ENCODE results near the gene DLGAP4.

DLGAP4 gene

GRCh38 chr20:36398515-36398914 is 92.4 kb downstream of the DLGAP4 start:
- DNase-seq (ENCODE audit: extremely low spot score) = no peak
- ChIA-PET POLR2A (no interaction called here), CTCF (no interaction called here)
- TF ChIP-seq CTBP1 (IDR thresholded peaks at IDR 0.05; ENCODE audit: borderline replicate concordance) (no peak), BHLHE40 (IDR thresholded peaks at IDR 0.05; ENCODE audit: borderline replicate concordance) (no peak), ELF4 (IDR thresholded peaks at IDR 0.05) (no peak), FOXK2 (IDR thresholded peaks at IDR 0.05) (no peak), L3MBTL2 (conservative IDR thresholded peaks at IDR 0.05) (no peak), SP1 (IDR thresholded peaks at IDR 0.05) (no peak), ARNT (IDR thresholded peaks at IDR 0.05) (no peak), ZNF384 (IDR thresholded peaks at IDR 0.05) (no peak), HDGF (IDR thresholded peaks at IDR 0.05; ENCODE audit: borderline replicate concordance) (no peak)

GRCh38 chr20:36399147-36399968 is 93.2 kb downstream of the DLGAP4 start:
- peak; percentile 80 for DNase-seq (ENCODE audit: extremely low spot score)
- ChIA-PET CTCF (interaction anchor here (0.6 to 1.6 kb wide), 12 partner anchors 9 to 610 kb away, joined by 3 to 10 read pairs (median 4); no protein-coding TSS in a partner anchor), POLR2A (interaction anchor here (1.0 kb wide), 2 partner anchors 9 to 162 kb away, joined by 3 read pairs; no protein-coding TSS in a partner anchor)
- TF ChIP-seq CTBP1 (IDR thresholded peaks at IDR 0.05; ENCODE audit: borderline replicate concordance) = no peak
- peak; percentile 34; the same call in 1 of the 2 replicates for TF ChIP-seq FOXM1 (IDR thresholded peaks at IDR 0.05; ENCODE audit: borderline replicate concordance)
- TF ChIP-seq LEF1 (IDR thresholded peaks at IDR 0.05; ENCODE audit: borderline replicate concordance) = no peak
- TF ChIP-seq NFRKB (IDR thresholded peaks at IDR 0.05) = no peak
- TF ChIP-seq SUZ12 (IDR thresholded peaks at IDR 0.05) = no peak
- no peak for TF ChIP-seq BHLHE40 (IDR thresholded peaks at IDR 0.05; ENCODE audit: borderline replicate concordance)

GRCh38 chr20:36399969-36400545 is 93.9 kb downstream of the DLGAP4 start:
- TF ChIP-seq SP1 (IDR thresholded peaks at IDR 0.05) (no peak), FOXK2 (IDR thresholded peaks at IDR 0.05) (no peak), PKNOX1 (IDR thresholded peaks at IDR 0.05) (no peak), ELF4 (IDR thresholded peaks at IDR 0.05) (no peak), ARNT (IDR thresholded peaks at IDR 0.05) (no peak), HDGF (IDR thresholded peaks at IDR 0.05; ENCODE audit: borderline replicate concordance) (no peak), LEF1 (IDR thresholded peaks at IDR 0.05; ENCODE audit: borderline replicate concordance) (no peak), FOXA1 (IDR thresholded peaks at IDR 0.05) (no peak), NFRKB (IDR thresholded peaks at IDR 0.05) (no peak), ZNF384 (IDR thresholded peaks at IDR 0.05) (no peak), CTBP1 (IDR thresholded peaks at IDR 0.05; ENCODE audit: borderline replicate concordance) (no peak), BHLHE40 (IDR thresholded peaks at IDR 0.05; ENCODE audit: borderline replicate concordance) (no peak), TARDBP (IDR thresholded peaks at IDR 0.05) (no peak), FOXM1 (IDR thresholded peaks at IDR 0.05; ENCODE audit: borderline replicate concordance) (no peak), SUZ12 (IDR thresholded peaks at IDR 0.05) (no peak), L3MBTL2 (conservative IDR thresholded peaks at IDR 0.05) (no peak)
- no peak for DNase-seq (ENCODE audit: extremely low spot score)
- ChIA-PET POLR2A (interaction anchor here (1.0 kb wide), 2 partner anchors 8 to 162 kb away, joined by 3 read pairs; no protein-coding TSS in a partner anchor), CTCF (interaction anchor here (0.6 to 1.6 kb wide), 10 partner anchors 8 to 197 kb away, joined by 3 to 10 read pairs (median 5); no protein-coding TSS in a partner anchor)

GRCh38 chr20:36400909-36401735 is 95.0 kb downstream of the DLGAP4 start:
- DNase-seq (ENCODE audit: extremely low spot score) = no peak
- ChIA-PET POLR2A (no interaction called here), CTCF (no interaction called here)
- no peak for TF ChIP-seq BHLHE40 (IDR thresholded peaks at IDR 0.05; ENCODE audit: borderline replicate concordance)
- TF ChIP-seq SP1 (IDR thresholded peaks at IDR 0.05) = no peak
- no peak for TF ChIP-seq TARDBP (IDR thresholded peaks at IDR 0.05)
- no peak for TF ChIP-seq ZNF384 (IDR thresholded peaks at IDR 0.05)
- no peak for TF ChIP-seq SUZ12 (IDR thresholded peaks at IDR 0.05)
- TF ChIP-seq HDGF (IDR thresholded peaks at IDR 0.05; ENCODE audit: borderline replicate concordance) = no peak
- TF ChIP-seq PKNOX1 (IDR thresholded peaks at IDR 0.05) = no peak
- no peak for TF ChIP-seq FOXK2 (IDR thresholded peaks at IDR 0.05)
- no peak for TF ChIP-seq NFRKB (IDR thresholded peaks at IDR 0.05)
- TF ChIP-seq FOXA1 (IDR thresholded peaks at IDR 0.05) = no peak
- no peak for TF ChIP-seq L3MBTL2 (conservative IDR thresholded peaks at IDR 0.05)
- no peak for TF ChIP-seq ELF4 (IDR thresholded peaks at IDR 0.05)
- no peak for TF ChIP-seq CTBP1 (IDR thresholded peaks at IDR 0.05; ENCODE audit: borderline replicate concordance)
- no peak for TF ChIP-seq FOXM1 (IDR thresholded peaks at IDR 0.05; ENCODE audit: borderline replicate concordance)
- no peak for TF ChIP-seq ARNT (IDR thresholded peaks at IDR 0.05)
- no peak for TF ChIP-seq LEF1 (IDR thresholded peaks at IDR 0.05; ENCODE audit: borderline replicate concordance)

GRCh38 chr20:36402708-36403107 is 96.6 kb downstream of the DLGAP4 start:
- TF ChIP-seq L3MBTL2 (conservative IDR thresholded peaks at IDR 0.05) (no peak), FOXK2 (IDR thresholded peaks at IDR 0.05) (no peak), ARNT (IDR thresholded peaks at IDR 0.05) (no peak), CTBP1 (IDR thresholded peaks at IDR 0.05; ENCODE audit: borderline replicate concordance) (no peak), SUZ12 (IDR thresholded peaks at IDR 0.05) (no peak), FOXA1 (IDR thresholded peaks at IDR 0.05) (no peak), TARDBP (IDR thresholded peaks at IDR 0.05) (no peak), NFRKB (IDR thresholded peaks at IDR 0.05) (no peak), PKNOX1 (IDR thresholded peaks at IDR 0.05) (no peak), HDGF (IDR thresholded peaks at IDR 0.05; ENCODE audit: borderline replicate concordance) (no peak), FOXM1 (IDR thresholded peaks at IDR 0.05; ENCODE audit: borderline replicate concordance) (no peak), SP1 (IDR thresholded peaks at IDR 0.05) (no peak), ELF4 (IDR thresholded peaks at IDR 0.05) (no peak), BHLHE40 (IDR thresholded peaks at IDR 0.05; ENCODE audit: borderline replicate concordance) (no peak), LEF1 (IDR thresholded peaks at IDR 0.05; ENCODE audit: borderline replicate concordance) (no peak), ZNF384 (IDR thresholded peaks at IDR 0.05) (no peak)
- DNase-seq (ENCODE audit: extremely low spot score) = no peak
- POLR2A ChIA-PET = no interaction called here
- CTCF ChIA-PET = interaction anchor here (1.1 kb wide), 1 partner anchor 200 kb away, joined by 3 read pairs; no protein-coding TSS in a partner anchor
